K562 (cell line): ENCODE results near the gene FAM171A2. TPM values are rescaled to one million over a fixed set of nuclear protein-coding genes. Genes with fewer than 3 reads are reported as not detected.

Experiments
- ATAC-seq: fragments of 200-7000 bp; cut with Tn5 transposase; 3 replicates; pipeline ENCODE4 v1.9.1; 2020; ENCODE audit warnings: moderate library complexity
- BruUV-seq: library from RNA; stranded (reverse); fragments of 400-500 nt; replicated peaks from 2 replicates; lab custom pipeline; 2021; lab: Mats Ljungman, UMichigan
- CTCF ChIA-PET: fragments of 300-600 bp; formaldehyde crosslinking; extraction: SDS; loops from one replicate; lab custom pipeline; 2021; ENCODE audit warnings: low intra/inter-chr PET ratio; lab: Yijun Ruan, JAX
- POLR2A ChIA-PET: fragments of 300-600, 350-650 bp; sonication (Branson Sonifier 250); formaldehyde crosslinking; extraction: SDS; loops from one replicate; lab custom pipeline; 2021; ENCODE audit warnings: antibody characterized with exemption, inconsistent platforms; lab: Yijun Ruan, JAX
- DNase-seq, 4 experiments: peaks; one replicate each; pipeline versions ENCODE4 v3.0.0 to v3.0.0-alpha.2; 2011 to 2018; ENCODE audit warnings: low spot score in 3 of 4, mixed read lengths in 3 of 4; ENCODE audit errors: extremely low read depth in 1 of 4
- FAIRE-seq: peaks from 2 replicates; lab custom pipeline; 2011; peaks lifted over from hg19 to GRCh38; lab: Jason Lieb, UNC
- H2AFZ ChIP-seq: 2 replicates; pipeline ENCODE4 v1.6.0; 2011; ENCODE audit warnings: low read depth, low read length, control low read depth, inconsistent platforms
- H3K27ac ChIP-seq: fragments of 200-600 bp; 3 replicates; pipeline ENCODE4 v1.8.0; 2011; ENCODE audit warnings: low read depth, mild to moderate bottlenecking, control low read depth, inconsistent platforms, low read length, moderate library complexity, mixed read lengths; ENCODE audit errors: extremely low read depth
- H3K27me3 ChIP-seq, 2 experiments: fragments of 300-600 bp in 1 of 2; 2 replicates in 1 of 2; 3 replicates in 1 of 2; pipeline versions ENCODE4 v1.6.0 to v1.8.0; 2011; ENCODE audit warnings: inconsistent platforms in 2 of 2, low read length in 2 of 2, mild to moderate bottlenecking in 1 of 2, mixed read lengths in 1 of 2, moderate library complexity in 1 of 2; ENCODE audit not compliant: control insufficient read depth in 2 of 2, insufficient read depth in 2 of 2
- H3K36me3 ChIP-seq: fragments of 300-600 bp; 3 replicates; pipeline ENCODE4 v1.8.0; 2011; ENCODE audit warnings: mild to moderate bottlenecking, low read length, inconsistent platforms; ENCODE audit not compliant: control insufficient read depth, insufficient read depth
- H3K4me1 ChIP-seq, 2 experiments: fragments of 200-600 bp in 1 of 2; replicated peaks in 1 of 2; 2 replicates in 1 of 2; 3 replicates in 1 of 2; pipeline versions ENCODE4 v1.5.1 to v1.8.0; 2011; ENCODE audit warnings: inconsistent platforms in 2 of 2, low read length in 2 of 2, mild to moderate bottlenecking in 1 of 2, mixed read lengths in 1 of 2, moderate library complexity in 1 of 2; ENCODE audit not compliant: control insufficient read depth in 2 of 2, insufficient read depth in 2 of 2
- H3K4me2 ChIP-seq: 2 replicates; pipeline ENCODE4 v1.6.1; 2011; ENCODE audit warnings: low read length, control low read depth, inconsistent platforms, mixed read lengths; ENCODE audit not compliant: insufficient read depth
- H3K4me3 ChIP-seq: fragments of 200-600 bp; sonication (generic), shearing (Covaris generic); 2 replicates; pipeline ENCODE4 v1.5.1; 2016; ENCODE audit warnings: control low read depth, inconsistent platforms
- H3K79me2 ChIP-seq: fragments of 200-600 bp; 3 replicates; pipeline ENCODE4 v1.8.0; 2011; ENCODE audit warnings: low read length, inconsistent platforms; ENCODE audit not compliant: control insufficient read depth, insufficient read depth
- H3K9ac ChIP-seq, 2 experiments: 2 replicates each; pipeline versions ENCODE4 v1.6.0 to v1.6.1; 2011; ENCODE audit warnings: low read depth in 2 of 2, low read length in 2 of 2, control low read depth in 1 of 2, inconsistent platforms in 1 of 2, mild to moderate bottlenecking in 1 of 2, mixed read lengths in 1 of 2; ENCODE audit not compliant: insufficient read depth in 1 of 2
- H3K9me1 ChIP-seq: one replicate; pipeline ENCODE4 v1.6.0; 2011; ENCODE audit warnings: inconsistent platforms, mild to moderate bottlenecking, low read length, moderate library complexity; ENCODE audit not compliant: control insufficient read depth, insufficient read depth
- H3K9me3 ChIP-seq: replicated peaks from 2 replicates; pipeline ENCODE4 v1.5.1; 2011; ENCODE audit warnings: low read depth, low read length, inconsistent platforms; ENCODE audit not compliant: control insufficient read depth, insufficient read depth
- H4K20me1 ChIP-seq: replicated peaks from 2 replicates; pipeline ENCODE4 v1.6.1; 2011; ENCODE audit warnings: low read length, inconsistent platforms, mixed read lengths; ENCODE audit not compliant: control insufficient read depth, insufficient read depth
- ATF2 ChIP-seq: sonication (generic); formaldehyde crosslinking; IDR thresholded peaks from 2 replicates; pipeline ENCODE4 v1.8.1; 2022; ENCODE audit warnings: missing genetic modification reagents
- ATF3 ChIP-seq, 2 experiments: fragments of 450-650 bp in 1 of 2; sonication (generic) in 1 of 2; formaldehyde crosslinking in 1 of 2; IDR thresholded peaks in 1 of 2; conservative IDR thresholded peaks in 1 of 2; 2 replicates each; pipeline versions ENCODE4 v1.6.1 to v1.8.1; 2016 to 2023; ENCODE audit warnings: mild to moderate bottlenecking in 2 of 2, moderate library complexity in 2 of 2, inconsistent platforms in 1 of 2, missing genetic modification reagents in 1 of 2
- FOXK2 ChIP-seq, 2 experiments: fragments of 450-650 bp; IDR thresholded peaks in 1 of 2; conservative IDR thresholded peaks in 1 of 2; 2 replicates each; pipeline ENCODE4 v1.6.1; 2016; ENCODE audit warnings: low read depth in 2 of 2, mild to moderate bottlenecking in 1 of 2
- POLR2A ChIP-seq: fragments of 450-650 bp; conservative IDR thresholded peaks from 2 replicates; pipeline ENCODE4 v1.6.1; 2016
- RUNX1 ChIP-seq: sonication (generic); IDR thresholded peaks from 2 replicates; pipeline ENCODE4 v1.6.1; 2016; ENCODE audit warnings: antibody characterized with exemption, low read depth
- ZNF436 ChIP-seq: fragments of 250-450, 450-650 bp; sonication (Bioruptor Pico); formaldehyde crosslinking; IDR thresholded peaks from 2 replicates; pipeline ENCODE4 v1.7.0; 2020; ENCODE audit warnings: mild to moderate bottlenecking
- ZNF445 ChIP-seq: fragments of 250-450 bp; sonication (Bioruptor Pico); IDR thresholded peaks from 2 replicates; pipeline ENCODE4 v1.4.0; 2020; ENCODE audit warnings: low read depth, mild to moderate bottlenecking, moderate library complexity
- ZNF740 ChIP-seq, 3 experiments: fragments of 200-800 bp in 1 of 3; sonication (Bioruptor generic) in 1 of 3; sonication (generic) in 1 of 3; formaldehyde crosslinking in 1 of 3; IDR thresholded peaks; 2 replicates each; pipeline versions ENCODE4 v1.6.1 to v1.8.0; 2016 to 2022; ENCODE audit warnings: mild to moderate bottlenecking in 2 of 3, missing compliant biosample characterization in 2 of 3, missing genetic modification characterization in 2 of 3, missing genetic modification reagents in 1 of 3
- WGBS: fragments of 100-300 bp; shearing (Covaris generic); methylation state at CpG from one replicate; pipeline ENCODE4 v1.1.6; 2016; ENCODE audit warnings: low coverage, mixed read lengths; ENCODE audit not compliant: insufficient coverage; ENCODE audit errors: missing lambda C conversion rate; 5-methylcytosine and 5-hydroxymethylcytosine counted together
- in situ Hi-C: fragments of 300-500 bp; cut with MboI; formaldehyde crosslinking; loops from 4 replicates; pipeline ENCODE4 v1.15.0; 2018; ENCODE audit warnings: inconsistent platforms, mixed read lengths
- intact Hi-C: fragments of 100-400 bp; cut with micrococcal nuclease; formaldehyde crosslinking; loops from 2 replicates; pipeline ENCODE4 v1.14.2; 2022
- polyA plus RNA-seq, 8 experiments: library from polyadenylated mRNA; depleted of rRNA in 4 of 8; stranded (reverse) in 5 of 8; unstranded in 3 of 8; fragments of >200 nt; fragmentation: Nextera tagmentation in 2 of 8; fragmentation: Illumina TruSeq in 1 of 8; extraction: Ambion mirVana in 2 of 8; extraction: Trizol in 1 of 8; gene quantifications; 2 replicates each; pipeline versions ENCODE4 v1.2.1 to v1.2.3, GENCODE V29; 2011 to 2014; ENCODE audit warnings: inconsistent platforms in 1 of 8, missing spikeins in 1 of 8
- total RNA-seq, 7 experiments: library from RNA; depleted of rRNA in 6 of 7; stranded (reverse); fragments of >200 nt in 6 of 7; fragmentation: Illumina TruSeq in 2 of 7; extraction: Trizol in 2 of 7; gene quantifications; 2 replicates each; pipeline versions ENCODE4 v1.2.1 to v1.2.3, GENCODE V29; 2011 to 2021; ENCODE audit warnings: low replicate concordance in 1 of 7

FAM171A2 gene
- total and polyA plus RNA-seq, 9 of the 15 experiments (the other 6 are each of a cell fraction or from before 2014, with no cell fraction given) = 0.10 to 10.2 (median 2.0) TPM; not detected in 1

GRCh38 chr17:44344939-44345453, 18.7 kb downstream of the FAM171A2 start, which contains the start of gene GRN (continued):
- TF ChIP-seq ATF2 (CRISPR knock-in tag) = no peak

GRCh38 chr17:44343510-44344209, 20.0 kb downstream of the FAM171A2 start:
- ChIA-PET POLR2A (interaction anchor here (0.7 to 2.7 kb wide), 4 partner anchors 8 to 97 kb away, joined by 3 to 8 read pairs (median 3); no protein-coding TSS in a partner anchor), CTCF (no interaction called here)
- FAIRE-seq = no peak
- Histone ChIP-seq H3K9ac (peak overlapping the region in 1 of 2 experiments; percentile 63; a peak in 1 of 4 replicates), H3K79me2 (no peaks in the 10 kb centered on the region), H3K36me3 (no peaks in the 10 kb centered on the region), H2AFZ (no peak overlapping the region)
- BruUV-seq = no TSS peak
- ATAC-seq = no peak
- TF ChIP-seq ZNF445 (no peak), ATF3 (IDR thresholded peaks at IDR 0.05) (no peak), ATF3 (CRISPR knock-in tag; conservative IDR thresholded peaks at IDR 0.05) (no peak), FOXK2 (conservative IDR thresholded peaks at IDR 0.05 in 1 of 2, IDR thresholded peaks at IDR 0.05 in 1 of 2; ENCODE audit: low read depth in 2 of 2) (no peak), ZNF436 (no peak), POLR2A (no peak), RUNX1 (no peak), ZNF740 (CRISPR knock-in tag; IDR thresholded peaks at IDR 0.05) (no peak), ZNF740 (tag; IDR thresholded peaks at IDR 0.05) (no peak)
- TF ChIP-seq, all 486 proteins: peak for 0
- Histone ChIP-seq H3K4me3 (no peak overlapping the region), H3K27me3 (no peaks in the 10 kb centered on the region; a peak in 1 of 5 replicates), H4K20me1 (0 out of 2 replicates have a peak, but pooled peaks cover 4% of the 10 kb centered on the region), H3K4me2 (no peak overlapping the region), H3K27ac (no peak overlapping the region), H3K9me3 (no peaks in the 10 kb centered on the region), H3K4me1 (peaks cover 14 to 26% of the 10 kb centered on the region in 2 experiments; a peak in 3 of 5 replicates), H3K9me1 (no peaks in the 10 kb centered on the region)
- 27% methylated on average over 11 of the region's 11 CpGs for WGBS
- DNase-seq = no peak
- in situ Hi-C loops = loop anchor here (25.0 kb wide), 1 partner anchor 406 kb away; the partner anchor contains the start of gene PPY
- intact Hi-C loops = no loop called here
